Stomach smooth muscle (tissue), 2 donors: ENCODE results near the gene KMT2D.

Experiments used
- H3K27ac ChIP-seq: one replicate; pipeline ENCODE4 v1.7.0; 2013; ENCODE audit warnings: mild to moderate bottlenecking, low read length, inconsistent platforms
- H3K27me3 ChIP-seq, 2 donors: one replicate each; pipeline ENCODE4 v1.7.0; 2013; ENCODE audit warnings: low read length in 2 of 2; ENCODE audit not compliant: insufficient read depth in 2 of 2, control insufficient read depth in 1 of 2
- H3K36me3 ChIP-seq, 2 donors: one replicate each; pipeline ENCODE4 v1.7.0; 2013; ENCODE audit warnings: low read length in 2 of 2; ENCODE audit not compliant: control insufficient read depth in 2 of 2, insufficient read depth in 2 of 2
- H3K4me1 ChIP-seq: one replicate; pipeline ENCODE4 v1.7.0; 2013; ENCODE audit warnings: low read length; ENCODE audit not compliant: control insufficient read depth, insufficient read depth
- H3K4me3 ChIP-seq, 2 donors: one replicate each; pipeline ENCODE4 v1.7.0; 2013; ENCODE audit warnings: low read length in 2 of 2
- H3K9ac ChIP-seq, 2 donors: one replicate each; pipeline ENCODE4 v1.7.0; 2013; ENCODE audit warnings: low read length in 2 of 2, mild to moderate bottlenecking in 1 of 2
- H3K9me3 ChIP-seq, 2 donors: one replicate each; pipeline ENCODE4 v1.7.0; 2013; ENCODE audit warnings: low read length in 2 of 2; ENCODE audit not compliant: control insufficient read depth in 2 of 2
- donor health status: healthy.
- donor health status: Pancreatic carcinoma.

The KMT2D gene, protein sequence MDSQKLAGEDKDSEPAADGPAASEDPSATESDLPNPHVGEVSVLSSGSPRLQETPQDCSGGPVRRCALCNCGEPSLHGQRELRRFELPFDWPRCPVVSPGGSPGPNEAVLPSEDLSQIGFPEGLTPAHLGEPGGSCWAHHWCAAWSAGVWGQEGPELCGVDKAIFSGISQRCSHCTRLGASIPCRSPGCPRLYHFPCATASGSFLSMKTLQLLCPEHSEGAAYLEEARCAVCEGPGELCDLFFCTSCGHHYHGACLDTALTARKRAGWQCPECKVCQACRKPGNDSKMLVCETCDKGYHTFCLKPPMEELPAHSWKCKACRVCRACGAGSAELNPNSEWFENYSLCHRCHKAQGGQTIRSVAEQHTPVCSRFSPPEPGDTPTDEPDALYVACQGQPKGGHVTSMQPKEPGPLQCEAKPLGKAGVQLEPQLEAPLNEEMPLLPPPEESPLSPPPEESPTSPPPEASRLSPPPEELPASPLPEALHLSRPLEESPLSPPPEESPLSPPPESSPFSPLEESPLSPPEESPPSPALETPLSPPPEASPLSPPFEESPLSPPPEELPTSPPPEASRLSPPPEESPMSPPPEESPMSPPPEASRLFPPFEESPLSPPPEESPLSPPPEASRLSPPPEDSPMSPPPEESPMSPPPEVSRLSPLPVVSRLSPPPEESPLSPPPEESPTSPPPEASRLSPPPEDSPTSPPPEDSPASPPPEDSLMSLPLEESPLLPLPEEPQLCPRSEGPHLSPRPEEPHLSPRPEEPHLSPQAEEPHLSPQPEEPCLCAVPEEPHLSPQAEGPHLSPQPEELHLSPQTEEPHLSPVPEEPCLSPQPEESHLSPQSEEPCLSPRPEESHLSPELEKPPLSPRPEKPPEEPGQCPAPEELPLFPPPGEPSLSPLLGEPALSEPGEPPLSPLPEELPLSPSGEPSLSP (N-terminal part only)

DNA sequence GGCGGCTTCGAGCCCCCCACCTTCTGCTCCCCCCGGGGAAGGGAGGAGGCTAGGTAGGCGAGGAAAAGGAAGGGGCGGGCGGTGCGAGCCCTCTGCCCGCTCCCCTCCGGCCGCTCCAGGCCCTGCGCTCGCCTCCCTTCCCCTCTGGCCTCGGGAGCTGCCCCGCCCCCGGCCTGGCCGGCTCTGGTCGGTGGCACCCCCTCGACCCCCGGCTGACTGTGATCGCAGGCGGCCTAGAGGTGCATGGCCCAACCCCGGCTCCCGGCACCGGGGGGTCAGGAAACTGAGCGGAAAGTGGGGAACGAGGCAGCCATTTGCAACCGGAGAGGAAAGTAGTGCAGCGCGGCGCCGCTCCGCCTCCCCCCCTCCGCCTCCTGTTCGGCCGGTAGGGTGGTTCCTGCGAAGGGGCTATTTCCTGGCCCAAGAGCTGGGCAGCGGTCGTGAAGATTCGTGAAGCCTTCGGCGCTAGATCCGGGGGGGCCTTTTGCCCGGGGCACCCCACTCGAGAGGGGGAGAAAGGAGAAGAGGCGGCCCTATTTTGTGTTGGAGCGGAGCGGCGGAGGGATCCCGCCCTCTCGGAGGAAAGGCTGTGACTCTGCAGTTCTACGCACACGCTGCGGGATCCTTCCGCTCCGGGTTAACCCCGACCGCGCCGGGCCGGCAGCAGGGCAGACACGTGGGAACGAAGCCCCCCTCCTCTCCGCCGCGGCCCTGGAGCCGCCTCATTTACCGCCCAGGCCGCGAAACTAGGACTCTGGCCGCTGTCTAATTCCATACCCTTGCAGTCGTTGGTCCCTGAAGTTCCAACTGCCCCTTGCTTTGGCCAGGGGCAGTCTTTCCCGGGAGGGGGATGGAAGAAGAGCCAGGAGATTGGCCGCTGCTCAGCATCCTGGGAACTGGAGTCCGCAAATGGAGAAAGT is at the start of gene KMT2D:
Gene KMT2D, minus strand, starts transcription at position 558 of the 920 bp plus-strand sequence. CDS start 5,470 bp downstream, outside the sequence.
- H3K27ac ChIP-seq: peak within 1 kb of the TSS; percentile 95
- peaks cover 45% of the 10 kb centered on the region for H3K4me1 ChIP-seq
- H3K27me3 ChIP-seq: no peaks in the 10 kb centered on the region
- peak within 1 kb of the TSS; percentile 94 to 95 for H3K9ac ChIP-seq
- H3K36me3 ChIP-seq: peaks cover 0 to 2% of the 10 kb centered on the region in 2 donors
- peak within 1 kb of the TSS; percentile 89 to 91 for H3K4me3 ChIP-seq
- H3K9me3 ChIP-seq: no peaks in the 10 kb centered on the region

DNA sequence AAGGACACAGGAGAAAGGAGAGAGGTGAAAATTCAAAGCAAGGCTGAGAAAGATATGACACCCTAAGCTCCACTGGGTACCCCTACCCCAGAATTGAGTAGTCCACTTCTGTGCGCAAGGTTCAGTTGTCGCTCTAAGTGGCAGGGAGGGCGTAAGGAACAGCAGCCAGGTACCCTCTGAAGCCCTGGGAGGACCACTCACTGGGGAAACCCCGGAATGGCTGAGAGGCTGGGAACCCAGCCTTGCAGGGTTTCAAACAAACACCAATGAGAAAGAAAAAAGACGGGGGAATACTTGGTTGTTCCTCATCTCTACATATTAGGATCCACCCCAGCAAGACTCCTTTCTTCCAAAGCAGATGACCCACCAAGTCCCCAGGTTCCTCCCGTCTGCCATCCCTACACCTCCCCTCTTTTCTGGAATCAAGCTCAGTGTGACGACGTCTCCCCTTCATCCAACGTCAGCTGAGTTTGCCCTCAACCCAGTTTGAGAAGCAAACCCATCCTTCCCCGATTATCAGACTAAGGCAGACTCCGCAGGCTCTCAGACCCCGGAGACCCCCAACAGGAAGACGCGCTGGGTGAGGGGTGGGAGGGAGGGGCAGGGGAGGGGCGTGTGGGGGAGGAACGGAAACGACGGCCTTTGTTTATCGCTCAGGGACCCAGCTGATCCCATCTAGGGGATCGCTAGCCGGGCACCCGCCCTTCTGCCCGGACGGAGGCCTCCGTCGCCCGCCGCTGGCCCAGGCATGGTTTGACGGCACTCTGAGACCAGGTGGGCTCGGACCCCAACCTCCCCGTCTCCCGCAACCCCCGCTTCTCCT is 49.3 kb upstream of the KMT2D start:
- Histone ChIP-seq H3K27ac (peak overlapping the region; percentile 96), H3K4me3 (peak overlapping the region; percentile 93 to 95), H3K9ac (peak overlapping the region; percentile 94 to 95), H3K4me1 (peaks cover 46% of the 10 kb centered on the region), H3K27me3 (no peaks in the 10 kb centered on the region), H3K36me3 (peaks cover 5 to 15% of the 10 kb centered on the region in 2 donors), H3K9me3 (no peaks in the 10 kb centered on the region)

DNA sequence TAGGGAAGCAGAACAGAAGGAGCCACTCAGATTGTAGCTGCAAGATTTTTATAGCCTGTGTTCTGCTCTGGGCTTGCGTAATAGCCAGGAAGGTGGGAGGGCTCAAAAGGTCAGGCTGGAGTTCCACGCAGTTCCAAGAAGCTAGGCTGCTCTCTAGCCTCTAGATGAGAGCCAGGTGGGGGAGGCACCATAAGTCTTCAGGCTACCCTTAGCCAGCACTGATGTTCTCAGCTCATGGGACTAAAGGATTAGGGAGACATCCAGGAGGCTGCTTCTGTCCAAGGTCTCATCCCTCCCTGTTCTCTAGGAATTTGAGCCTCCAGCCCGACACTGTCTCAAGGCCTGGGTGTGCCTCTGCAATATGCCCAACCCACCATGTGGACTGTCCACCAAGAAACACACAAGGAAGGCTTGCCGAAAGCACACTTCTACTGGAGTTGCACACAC is 48.4 kb upstream of the KMT2D start:
- peak overlapping the region; percentile 3 to 75 for H3K9ac ChIP-seq
- H3K4me3 ChIP-seq: peak overlapping the region; percentile 93 to 95
- no peaks in the 10 kb centered on the region for H3K27me3 ChIP-seq
- peaks cover 51% of the 10 kb centered on the region for H3K4me1 ChIP-seq
- H3K27ac ChIP-seq: peak overlapping the region; percentile 96
- H3K9me3 ChIP-seq: no peaks in the 10 kb centered on the region
- H3K36me3 ChIP-seq: peaks cover 14 to 23% of the 10 kb centered on the region in 2 donors

DNA sequence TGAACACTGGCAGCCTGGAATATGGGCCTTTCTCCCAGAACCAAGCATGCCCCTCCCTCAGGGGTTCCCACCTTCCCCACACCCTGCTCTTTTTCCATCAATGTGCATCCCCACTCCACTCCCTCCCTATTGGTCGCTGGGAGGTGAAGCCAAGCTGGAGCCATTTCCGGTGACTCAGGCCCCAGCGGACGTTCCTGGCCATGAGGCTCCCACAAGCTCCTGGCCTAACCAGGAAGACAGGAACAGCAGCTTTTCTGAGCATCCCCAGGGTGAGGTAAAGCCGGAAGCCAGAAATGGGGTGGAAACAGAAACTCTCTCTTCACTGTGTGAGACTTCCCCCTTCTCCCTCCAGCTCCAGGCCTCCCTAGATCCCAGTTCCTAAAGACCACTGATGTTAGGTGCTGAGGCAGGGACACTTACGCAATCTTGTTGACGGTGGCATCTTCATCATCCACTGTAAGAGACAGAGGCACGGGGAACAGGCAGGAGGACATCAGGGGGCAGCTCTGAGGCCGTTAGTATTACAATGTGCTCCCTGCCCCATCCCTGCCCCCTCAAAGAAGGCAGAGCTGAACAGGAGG is 45.0 kb upstream of the KMT2D start:
- no peaks in the 10 kb centered on the region for H3K9me3 ChIP-seq
- H3K9ac ChIP-seq: no peak overlapping the region
- no peak overlapping the region for H3K27ac ChIP-seq
- H3K36me3 ChIP-seq: peaks cover 47 to 56% of the 10 kb centered on the region in 2 donors
- H3K4me3 ChIP-seq: peak overlapping the region in 1 of 2 donors; percentile 22
- no peaks in the 10 kb centered on the region for H3K27me3 ChIP-seq
- peaks cover 45% of the 10 kb centered on the region for H3K4me1 ChIP-seq

DNA sequence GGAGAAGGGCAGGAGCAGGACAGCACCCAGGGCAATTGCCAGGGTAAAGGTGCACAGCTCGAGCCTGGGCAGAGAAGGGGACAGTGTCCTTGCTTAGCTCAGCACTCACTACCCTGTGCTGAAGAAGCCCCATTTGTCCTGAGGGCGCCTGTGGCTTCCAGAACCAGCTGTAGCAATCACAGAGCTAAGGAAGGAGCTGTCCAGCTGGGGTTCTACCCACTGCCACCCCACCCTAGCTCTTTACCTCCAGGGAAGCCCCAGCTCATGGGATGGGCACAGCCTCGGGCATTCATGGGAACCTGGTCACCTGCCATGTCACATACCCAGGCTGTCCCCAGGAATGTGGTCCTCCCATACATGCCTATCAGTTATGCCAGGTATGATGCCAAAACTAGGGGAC is 44.2 kb upstream of the KMT2D start:
- no peaks in the 10 kb centered on the region for H3K27me3 ChIP-seq
- H3K9ac ChIP-seq: no peak overlapping the region
- no peaks in the 10 kb centered on the region for H3K9me3 ChIP-seq
- peaks cover 55 to 64% of the 10 kb centered on the region in 2 donors for H3K36me3 ChIP-seq
- no peak overlapping the region for H3K4me3 ChIP-seq
- H3K27ac ChIP-seq: no peak overlapping the region
- H3K4me1 ChIP-seq: peaks cover 44% of the 10 kb centered on the region

DNA sequence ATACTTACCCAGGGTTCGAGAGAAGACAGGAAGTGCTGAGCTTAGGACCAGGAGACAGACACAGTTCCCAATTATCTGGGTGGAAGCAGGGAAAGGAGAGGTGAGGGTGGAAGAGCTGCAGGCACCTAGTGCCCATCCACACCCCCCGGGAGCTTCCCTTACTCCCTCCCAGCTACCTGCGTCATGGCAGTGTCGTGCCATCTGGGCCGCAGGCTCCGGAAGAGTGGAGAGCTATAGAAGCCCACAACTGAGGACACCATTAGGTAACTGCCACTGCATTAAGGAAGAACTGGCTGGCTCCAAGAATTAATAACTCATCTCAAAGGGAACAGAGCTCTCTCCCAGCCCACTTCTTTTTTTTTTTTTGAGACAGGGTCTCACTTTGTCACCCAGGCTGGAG is 39.8 kb upstream of the KMT2D start:
- no peak overlapping the region for H3K27ac ChIP-seq
- H3K9ac ChIP-seq: no peak overlapping the region
- no peak overlapping the region for H3K4me3 ChIP-seq
- H3K27me3 ChIP-seq: no peaks in the 10 kb centered on the region
- no peaks in the 10 kb centered on the region for H3K9me3 ChIP-seq
- H3K36me3 ChIP-seq: peaks cover 66 to 69% of the 10 kb centered on the region in 2 donors
- H3K4me1 ChIP-seq: peaks cover 9% of the 10 kb centered on the region

DNA sequence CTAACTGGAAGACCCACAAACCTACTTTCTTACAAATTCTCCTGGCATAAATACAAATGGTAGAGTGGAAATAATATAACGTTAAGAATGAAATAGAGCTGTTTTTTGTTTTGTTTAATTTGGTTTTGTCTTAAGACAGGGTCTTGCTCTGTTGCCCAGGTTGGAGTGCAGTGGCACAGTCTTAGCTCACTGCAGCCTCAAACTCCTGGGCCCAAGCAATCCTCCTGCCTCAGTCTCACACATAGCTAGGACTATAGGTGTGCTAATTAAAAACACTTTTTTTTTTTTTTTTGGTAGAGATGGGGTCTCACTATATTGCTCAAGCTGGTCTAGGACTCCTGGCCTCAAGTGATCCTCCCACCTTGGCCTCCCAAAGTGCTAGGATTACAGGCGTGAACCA is 38.1 kb upstream of the KMT2D start:
- H3K27me3 ChIP-seq: peaks cover 9 to 13% of the 10 kb centered on the region in 2 donors
- no peak overlapping the region for H3K4me3 ChIP-seq
- peaks cover 12% of the 10 kb centered on the region for H3K4me1 ChIP-seq
- no peak overlapping the region for H3K9ac ChIP-seq
- no peaks in the 10 kb centered on the region for H3K9me3 ChIP-seq
- H3K27ac ChIP-seq: no peak overlapping the region
- H3K36me3 ChIP-seq: peaks cover 53% of the 10 kb centered on the region in 2 donors

DNA sequence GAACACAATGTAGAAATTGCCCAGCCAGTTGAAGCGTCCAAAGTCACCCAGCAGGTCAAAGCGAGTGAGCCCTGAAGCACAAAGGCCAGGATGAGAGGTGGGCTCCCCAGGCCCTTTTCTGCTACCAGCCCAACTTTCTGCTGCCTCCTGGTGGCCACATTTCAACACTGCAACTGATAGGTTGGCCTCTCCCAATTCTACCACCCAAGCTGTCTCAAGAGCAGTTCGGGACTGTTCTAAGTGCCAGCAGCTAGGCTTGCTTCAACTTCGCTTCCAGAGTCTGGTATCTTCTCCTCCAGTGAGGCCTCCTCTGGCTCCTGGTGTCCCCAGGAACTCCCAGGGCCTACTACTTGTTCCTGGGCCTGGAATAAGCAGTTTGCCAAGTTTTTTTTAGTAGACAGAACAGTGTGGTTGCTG is 37.4 kb upstream of the KMT2D start:
- H3K36me3 ChIP-seq: peaks cover 47% of the 10 kb centered on the region in 2 donors
- H3K27me3 ChIP-seq: peaks cover 16 to 20% of the 10 kb centered on the region in 2 donors
- peaks cover 16% of the 10 kb centered on the region for H3K4me1 ChIP-seq
- H3K9ac ChIP-seq: no peak overlapping the region
- H3K9me3 ChIP-seq: no peaks in the 10 kb centered on the region
- no peak overlapping the region for H3K27ac ChIP-seq
- H3K4me3 ChIP-seq: no peak overlapping the region

DNA sequence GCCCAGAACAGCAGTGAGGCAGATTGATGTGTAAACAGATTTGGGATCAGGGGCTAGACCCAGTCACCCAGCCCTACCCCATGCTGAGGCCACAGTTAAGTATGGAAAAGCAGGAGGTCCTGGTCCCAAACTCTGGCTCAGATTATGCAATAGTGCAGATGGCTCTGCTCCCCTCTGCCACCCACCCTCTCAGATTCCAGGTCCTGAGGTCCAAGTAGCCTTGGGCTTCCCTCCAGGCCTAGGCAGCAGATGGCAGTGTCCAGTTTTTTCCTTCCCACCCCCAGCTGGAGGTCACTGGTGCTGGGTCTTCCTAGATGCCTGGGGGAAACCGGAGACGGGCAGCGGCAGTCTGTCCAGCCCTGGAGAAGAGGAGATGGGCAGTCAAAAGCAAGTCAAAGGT is 36.8 kb upstream of the KMT2D start:
- H3K27ac ChIP-seq: no peak overlapping the region
- no peak overlapping the region for H3K4me3 ChIP-seq
- H3K9ac ChIP-seq: no peak overlapping the region
- no peaks in the 10 kb centered on the region for H3K9me3 ChIP-seq
- H3K36me3 ChIP-seq: peaks cover 40% of the 10 kb centered on the region in 2 donors
- peaks cover 22 to 26% of the 10 kb centered on the region in 2 donors for H3K27me3 ChIP-seq
- H3K4me1 ChIP-seq: peaks cover 22% of the 10 kb centered on the region
